Left cardiac atrium (tissue), 4 donors: ENCODE measurements around the gene CDKAL1. TPM values are rescaled to one million over a fixed set of nuclear protein-coding genes. Genes with fewer than 3 reads are reported as not detected.

Source experiments
- ATAC-seq, 2 donors: fragments of 200-7000 bp; cut with Tn5 transposase; one replicate each; pipeline ENCODE4 v1.9.1; 2020; ENCODE audit warnings: mild to moderate bottlenecking in 2 of 2, moderate library complexity in 2 of 2
- DNase-seq: peaks from one replicate; pipeline ENCODE4 v3.0.0-alpha.2; 2020
- intact Hi-C, 2 donors: fragments of 100-400 bp; cut with DNase I; formaldehyde crosslinking; loops; one replicate each; pipeline versions ENCODE4 v1.14.1 to v1.15.1; 2022 to 2023
- total RNA-seq, 2 donors: library from RNA; stranded (reverse); fragmentation: NEBNext Ultra II Directional; extraction: Animal tissue kit (Norgen Biotek cat#: 25700); gene quantifications; one replicate each; pipeline ENCODE4 v1.2.1, GENCODE V29; 2021
- donor health status: DM: no; HTN: yes; CAD: no.
- donor health status: DM: no; HTN: yes; CAD: no; lungs with severe emphysema.
- donor health status: DM: yes; HTN: yes; CAD: no.
- donor health status: Dilated cardiomyopathy.

The CDKAL1 gene
- total RNA-seq, 2 donors from 2014 or later: 9.8 to 10.8 TPM

GRCh38 chr6:20657274-20657800 lies 123.1 kb downstream of the CDKAL1 start:
- DNase-seq: no peak
- no peak for ATAC-seq
- intact Hi-C loops: no loop called here

- no peak for DNase-seq
Measured at GRCh38 chr6:20658053-20658452, 123.8 kb downstream of the CDKAL1 start.

GRCh38 chr6:20658516-20658915 lies 124.3 kb downstream of the CDKAL1 start:
- ATAC-seq: no peak
- intact Hi-C loops: no loop called here
- DNase-seq: no peak

More at GRCh38 chr6:20658053-20658452, 123.8 kb downstream of the CDKAL1 start:
- intact Hi-C loops: no loop called here
- ATAC-seq: no peak

GRCh38 chr6:20660534-20660933 lies 126.3 kb downstream of the CDKAL1 start:
- intact Hi-C loops: no loop called here
- DNase-seq (no peak), ATAC-seq (no peak)

- intact Hi-C loops: no loop called here
- ATAC-seq (peak in 1 of 2 donors; percentile 15), DNase-seq (no peak)
Measured at GRCh38 chr6:20661721-20662120, 127.5 kb downstream of the CDKAL1 start.

- intact Hi-C loops: no loop called here
- no peak for ATAC-seq
- DNase-seq: no peak
Measured at GRCh38 chr6:20664250-20664649, 130.0 kb downstream of the CDKAL1 start.

- intact Hi-C loops: no loop called here
- ATAC-seq: no peak
- no peak for DNase-seq
Measured at GRCh38 chr6:20665290-20665689, 131.0 kb downstream of the CDKAL1 start.

GRCh38 chr6:20669571-20670314 lies 135.5 kb downstream of the CDKAL1 start:
- ATAC-seq: no peak
- DNase-seq: no peak
- intact Hi-C loops: no loop called here

GRCh38 chr6:20670750-20671149 lies 136.5 kb downstream of the CDKAL1 start:
- intact Hi-C loops: no loop called here
- ATAC-seq: no peak
- DNase-seq: no peak

GRCh38 chr6:20672038-20672437 lies 137.8 kb downstream of the CDKAL1 start:
- DNase-seq: no peak
- intact Hi-C loops: no loop called here
- ATAC-seq: no peak

GRCh38 chr6:20673458-20673857 lies 139.2 kb downstream of the CDKAL1 start:
- DNase-seq: no peak
- intact Hi-C loops: no loop called here
- ATAC-seq: no peak

- ATAC-seq: no peak
- no peak for DNase-seq
- intact Hi-C loops: no loop called here
Measured at GRCh38 chr6:20674664-20675063, 140.4 kb downstream of the CDKAL1 start.

GRCh38 chr6:20678831-20679352 lies 144.6 kb downstream of the CDKAL1 start:
- DNase-seq: no peak
- no peak for ATAC-seq
- intact Hi-C loops: no loop called here

- ATAC-seq (no peak), DNase-seq (no peak)
- intact Hi-C loops: no loop called here
Measured at GRCh38 chr6:20680697-20681165, 146.5 kb downstream of the CDKAL1 start.

- DNase-seq: no peak
- no peak for ATAC-seq
- intact Hi-C loops: no loop called here
Measured at GRCh38 chr6:20681243-20681684, 147.0 kb downstream of the CDKAL1 start.

GRCh38 chr6:20684474-20684873 lies 150.2 kb downstream of the CDKAL1 start:
- DNase-seq: no peak
- no peak for ATAC-seq
- intact Hi-C loops: no loop called here

- intact Hi-C loops: no loop called here
- no peak for DNase-seq
- no peak for ATAC-seq
Measured at GRCh38 chr6:20686142-20686541, 151.9 kb downstream of the CDKAL1 start.

GRCh38 chr6:20687494-20687893 lies 153.2 kb downstream of the CDKAL1 start:
- ATAC-seq (no peak), DNase-seq (no peak)
- intact Hi-C loops: no loop called here

GRCh38 chr6:20688710-20689500 lies 154.6 kb downstream of the CDKAL1 start:
- DNase-seq (no peak), ATAC-seq (no peak)
- intact Hi-C loops: no loop called here

- intact Hi-C loops: no loop called here
- DNase-seq: no peak
- no peak for ATAC-seq
Measured at GRCh38 chr6:20691185-20691584, 156.9 kb downstream of the CDKAL1 start.
